VCaP (cell line): ENCODE measurements around the gene KIF18B.
A peak's percentile ranks its signal among the peaks of the same experiment; 100 is the strongest.
"Not testable (repeated sequence)": the region's sequence is repeated elsewhere in the genome, so short reads cannot be mapped to it uniquely, and the experiment has no call there.

Experiments used
- H3K27ac ChIP-seq: fragments of 450-650 bp; 2 replicates; pipeline ENCODE4 v1.5.1; 2017
- TF ChIP-seq, protein P1 (sequence below): fragments of 450-650 bp; conservative IDR thresholded peaks from 2 replicates; pipeline ENCODE4 v1.5.1; 2017; ENCODE audit warnings: mild to moderate bottlenecking, moderate library complexity

Gene KIF18B

DNA sequence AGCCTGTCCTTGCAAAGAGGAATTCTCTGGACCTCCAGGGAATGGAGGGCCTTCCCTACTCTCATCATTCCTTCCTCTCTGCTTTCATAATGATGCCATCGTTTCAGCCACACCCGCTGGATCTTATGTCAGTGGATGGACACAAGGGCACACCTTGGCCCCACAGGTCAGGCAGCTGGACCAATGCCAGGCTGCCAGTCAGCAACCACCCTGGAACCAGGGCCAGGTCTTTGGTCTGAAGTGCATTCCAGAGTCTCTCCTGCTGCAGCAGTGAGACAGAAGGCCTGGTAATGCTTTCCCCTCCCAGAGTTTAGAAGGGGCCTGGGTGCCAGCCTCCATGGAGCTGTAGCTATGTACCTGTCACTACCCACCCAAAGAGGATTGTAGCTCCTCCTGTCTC lies 13.1 kb upstream of the KIF18B start:
- TF ChIP-seq, protein P1, sequence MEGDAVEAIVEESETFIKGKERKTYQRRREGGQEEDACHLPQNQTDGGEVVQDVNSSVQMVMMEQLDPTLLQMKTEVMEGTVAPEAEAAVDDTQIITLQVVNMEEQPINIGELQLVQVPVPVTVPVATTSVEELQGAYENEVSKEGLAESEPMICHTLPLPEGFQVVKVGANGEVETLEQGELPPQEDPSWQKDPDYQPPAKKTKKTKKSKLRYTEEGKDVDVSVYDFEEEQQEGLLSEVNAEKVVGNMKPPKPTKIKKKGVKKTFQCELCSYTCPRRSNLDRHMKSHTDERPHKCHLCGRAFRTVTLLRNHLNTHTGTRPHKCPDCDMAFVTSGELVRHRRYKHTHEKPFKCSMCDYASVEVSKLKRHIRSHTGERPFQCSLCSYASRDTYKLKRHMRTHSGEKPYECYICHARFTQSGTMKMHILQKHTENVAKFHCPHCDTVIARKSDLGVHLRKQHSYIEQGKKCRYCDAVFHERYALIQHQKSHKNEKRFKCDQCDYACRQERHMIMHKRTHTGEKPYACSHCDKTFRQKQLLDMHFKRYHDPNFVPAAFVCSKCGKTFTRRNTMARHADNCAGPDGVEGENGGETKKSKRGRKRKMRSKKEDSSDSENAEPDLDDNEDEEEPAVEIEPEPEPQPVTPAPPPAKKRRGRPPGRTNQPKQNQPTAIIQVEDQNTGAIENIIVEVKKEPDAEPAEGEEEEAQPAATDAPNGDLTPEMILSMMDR: no peak
- H3K27ac ChIP-seq: no peak overlapping the region

DNA sequence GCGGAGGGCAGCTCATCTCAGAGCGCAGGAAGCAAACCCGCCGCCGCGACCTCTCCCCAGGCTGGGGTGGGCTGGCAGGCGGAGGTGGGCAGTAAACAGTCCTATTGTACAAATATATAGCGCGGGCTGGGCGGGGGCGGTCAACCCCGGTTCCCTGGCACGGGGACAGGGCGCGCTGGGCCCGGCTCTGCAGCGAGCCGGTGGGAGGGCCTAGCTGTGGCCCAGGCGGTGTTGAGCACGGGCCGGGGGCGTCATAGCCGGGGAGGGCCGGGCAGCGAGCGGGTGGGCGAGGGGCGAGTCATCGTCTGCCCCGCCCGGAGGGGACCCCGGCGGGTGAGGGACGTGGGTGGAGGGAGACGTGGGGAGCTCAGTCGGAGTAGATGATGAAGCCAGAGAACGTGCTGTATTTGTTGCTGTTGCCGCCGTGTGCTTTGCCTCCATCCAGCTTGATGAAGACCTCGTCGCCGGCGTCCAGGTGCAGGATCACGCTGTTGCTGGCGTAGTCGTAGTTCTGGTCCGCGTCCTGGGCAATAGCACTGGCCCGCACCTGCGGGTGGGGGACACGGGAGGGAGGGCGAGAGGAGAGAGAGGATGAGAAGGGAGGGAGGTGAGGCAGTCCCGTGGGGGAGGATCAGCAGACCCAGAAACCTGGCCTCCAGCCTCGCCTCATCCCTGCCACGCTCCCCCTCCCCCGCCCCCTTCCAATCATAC lies 12.4 kb upstream of the KIF18B start:
- TF ChIP-seq, protein P1: no peak
- H3K27ac ChIP-seq: no peak overlapping the region

DNA sequence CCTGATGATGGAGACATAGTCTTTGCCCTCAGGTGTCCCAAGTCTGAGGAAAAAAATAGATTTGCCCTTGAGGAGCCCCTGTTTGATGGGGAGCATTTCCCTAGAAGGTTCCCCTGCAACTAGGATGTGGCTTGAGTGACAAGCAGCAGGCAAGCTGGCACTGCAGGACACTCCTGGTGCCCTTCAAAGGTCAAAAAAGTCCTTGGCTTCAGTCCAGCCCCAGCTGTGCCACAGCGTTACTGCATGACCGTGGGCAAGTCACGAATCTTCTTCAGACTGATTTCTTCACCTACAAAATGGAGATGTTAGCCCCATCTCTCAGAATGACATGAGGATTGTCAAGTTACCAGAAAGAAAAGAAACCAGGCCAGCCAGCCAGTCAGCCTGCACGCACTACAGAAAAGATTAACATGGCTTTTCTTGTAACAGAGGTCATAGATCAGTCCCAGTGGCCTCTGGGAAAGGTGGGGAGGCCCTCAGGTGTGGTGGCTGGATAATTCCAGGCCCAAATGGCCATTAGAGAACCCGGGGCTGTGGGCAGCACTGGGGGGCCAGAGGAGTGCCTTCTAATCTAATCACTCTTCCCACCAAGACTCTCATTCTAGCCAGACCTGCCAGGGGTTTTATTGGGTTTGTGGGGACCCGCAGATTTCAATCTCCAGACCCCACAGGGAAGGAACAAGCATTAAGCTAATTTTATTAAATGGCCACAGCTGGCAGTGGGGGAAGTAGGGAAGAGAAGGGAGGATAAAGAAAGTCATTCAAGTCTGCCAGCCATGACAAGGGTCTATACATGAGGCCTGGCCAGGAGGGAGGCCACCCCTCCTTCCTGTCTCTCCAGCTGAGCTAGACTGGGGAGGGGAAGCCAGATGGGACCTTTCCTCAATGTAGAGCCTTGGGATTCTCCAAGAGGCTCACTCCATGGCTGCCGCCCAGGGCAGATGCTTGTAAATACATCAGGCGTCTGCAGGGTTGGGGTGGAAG lies 9.7 kb upstream of the KIF18B start:
- TF ChIP-seq, protein P1: no peak
- no peak overlapping the region for H3K27ac ChIP-seq

DNA sequence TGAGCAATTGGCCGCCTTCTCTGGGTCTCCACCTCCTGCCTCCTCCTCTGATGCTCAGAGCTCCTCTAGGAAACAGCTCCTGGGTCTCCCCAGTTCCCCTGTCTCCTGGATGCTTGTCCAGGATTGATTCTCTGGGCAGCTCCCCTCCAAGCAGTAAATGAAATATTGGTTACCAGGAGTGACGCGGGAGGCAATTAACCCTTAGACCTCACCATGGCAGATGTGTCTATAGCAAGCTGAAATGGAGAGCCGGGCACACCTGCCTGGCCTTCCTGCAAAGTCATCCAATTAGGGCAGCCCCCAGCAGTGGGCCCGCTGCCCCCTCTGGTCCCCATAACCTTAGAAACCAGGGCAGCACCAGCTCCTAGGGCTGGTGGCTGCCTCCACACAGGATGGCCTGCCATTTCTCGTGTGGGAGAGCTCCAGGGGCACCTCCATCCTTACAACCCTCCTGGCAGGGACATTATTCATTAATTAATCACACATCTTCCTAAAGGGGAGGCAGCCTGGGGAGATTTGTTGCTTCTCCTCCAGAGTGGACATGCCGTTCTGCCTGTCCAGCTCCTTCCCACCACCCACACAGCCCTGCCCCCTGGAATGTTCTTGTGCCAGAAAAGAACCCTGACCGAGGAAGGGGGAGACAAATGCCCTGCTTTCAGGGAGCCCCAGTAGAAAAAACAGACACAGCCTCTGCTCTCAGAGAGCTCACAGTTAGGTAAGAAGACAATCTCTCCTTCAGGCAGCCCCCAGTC lies 8.3 kb upstream of the KIF18B start:
- TF ChIP-seq, protein P1: no peak

DNA sequence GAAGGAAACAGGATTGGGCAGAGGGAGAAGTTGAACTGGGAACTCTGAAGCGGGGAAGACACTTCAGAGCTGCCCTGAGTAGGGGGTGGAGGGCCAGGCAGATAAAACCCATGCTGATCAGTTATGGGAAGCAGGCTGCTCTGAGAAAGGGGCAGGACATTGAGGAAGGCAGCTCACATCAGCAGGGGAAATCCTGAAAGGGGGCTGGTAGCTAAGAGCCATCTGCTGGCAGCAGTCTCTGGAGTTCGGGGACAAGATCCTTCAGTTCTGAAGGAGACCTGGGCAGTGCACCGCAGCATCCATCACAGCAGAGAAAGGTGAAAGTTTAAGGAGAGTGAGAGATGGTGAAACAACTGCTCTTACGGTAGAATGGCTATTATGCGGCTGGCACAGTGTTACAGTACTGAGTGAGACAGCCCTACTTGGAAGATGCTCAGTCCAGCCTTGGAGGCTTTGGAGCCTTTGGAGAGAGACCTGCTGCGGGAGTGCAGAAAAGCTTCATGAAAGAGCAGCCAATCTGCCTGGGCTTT lies 5.4 kb upstream of the KIF18B start:
- no peak overlapping the region for H3K27ac ChIP-seq
- TF ChIP-seq, protein P1: no peak

More for the DNA sequence above, 8.3 kb upstream of the KIF18B start:
- no peak overlapping the region for H3K27ac ChIP-seq

DNA sequence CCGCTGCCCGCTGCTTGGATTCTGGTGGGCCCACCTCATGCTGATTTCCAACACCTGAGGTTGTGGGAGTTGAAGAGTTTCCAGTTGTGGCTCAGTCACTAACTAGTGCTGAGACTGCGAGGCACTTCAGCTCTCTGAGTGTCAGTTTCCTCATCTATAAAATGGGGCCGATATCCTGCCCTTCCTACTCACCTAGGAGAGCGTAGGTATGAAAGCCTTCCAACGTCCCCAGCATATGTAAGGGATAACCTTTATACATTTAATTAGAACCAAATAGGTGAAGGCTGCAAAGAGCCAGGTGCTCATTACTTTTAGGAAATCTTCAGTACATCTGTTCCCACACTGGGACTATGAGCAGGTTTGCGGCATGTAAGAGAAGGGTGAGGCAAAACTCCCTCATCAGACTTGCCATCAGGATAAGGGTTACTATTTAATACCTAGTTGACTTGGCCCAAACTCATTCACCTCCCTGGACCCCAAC lies 782 bp upstream of the KIF18B start:
- TF ChIP-seq, protein P1: no peak
- H3K27ac ChIP-seq: peak overlapping the region; percentile 71

DNA sequence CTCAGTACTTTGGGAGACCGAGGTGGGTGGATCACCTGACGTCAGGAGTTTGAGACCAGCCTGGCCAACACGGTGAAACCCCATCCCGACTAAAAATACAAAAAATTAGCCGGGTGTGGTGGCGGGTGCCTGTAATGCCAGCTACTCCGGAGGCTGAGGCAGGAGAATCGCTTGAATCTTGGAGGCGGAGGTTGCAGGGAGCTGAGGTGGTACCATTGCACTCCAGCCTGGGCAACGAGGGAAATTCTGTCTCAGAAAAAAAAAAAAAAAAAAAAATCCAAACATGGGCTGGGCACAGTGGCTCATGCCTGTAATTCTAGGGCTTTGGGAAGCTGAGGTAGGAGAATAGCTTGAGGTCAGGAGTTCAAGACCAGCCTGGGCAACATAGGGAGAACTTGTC lies 1.9 kb downstream of the KIF18B start:
- H3K27ac ChIP-seq: not testable (repeated sequence)
